NCI-H2227 (cell line): Measurements from ENCODE around the gene CASD1.
A peak's percentile ranks its signal among the peaks of the same experiment; 100 is the strongest.

Experiments
- DNase-seq: peaks from one replicate; lab custom pipeline; 2025; ENCODE audit not compliant: unreplicated experiment; lab: John Stamatoyannopoulos, UW

CASD1 gene

GRCh38 chr7:94509264-94509886 lies at the start of gene CASD1:
Gene CASD1, plus strand, starts transcription at chr7:94509809. Its CDS starts 276 bp downstream, at chr7:94510085.
- DNase-seq = peak; percentile 74

- no peak for DNase-seq
Observed at GRCh38 chr7:94466516-94466915, 43.1 kb upstream of the CASD1 start.

- no peak for DNase-seq
Observed at GRCh38 chr7:94471604-94472003, 38.0 kb upstream of the CASD1 start.

GRCh38 chr7:94472608-94473007 lies 37.0 kb upstream of the CASD1 start:
- no peak for DNase-seq

GRCh38 chr7:94476251-94476840 lies 33.3 kb upstream of the CASD1 start:
- no peak for DNase-seq

GRCh38 chr7:94477878-94478277 lies 31.7 kb upstream of the CASD1 start:
- no peak for DNase-seq

- DNase-seq = no peak
Observed at GRCh38 chr7:94478648-94479214, 30.9 kb upstream of the CASD1 start.

- DNase-seq = no peak
Observed at GRCh38 chr7:94481279-94481678, 28.3 kb upstream of the CASD1 start.

GRCh38 chr7:94482796-94483195 lies 26.8 kb upstream of the CASD1 start:
- DNase-seq = no peak

GRCh38 chr7:94483843-94484242 lies 25.8 kb upstream of the CASD1 start:
- DNase-seq = no peak

- DNase-seq = no peak
Observed at GRCh38 chr7:94486216-94486615, 23.4 kb upstream of the CASD1 start.

GRCh38 chr7:94491410-94491809 lies 18.2 kb upstream of the CASD1 start:
- no peak for DNase-seq

GRCh38 chr7:94492601-94493000 lies 17.0 kb upstream of the CASD1 start:
- DNase-seq = no peak

GRCh38 chr7:94497874-94498670 lies 11.5 kb upstream of the CASD1 start:
- DNase-seq = no peak

- DNase-seq = no peak
Observed at GRCh38 chr7:94498918-94499317, 10.7 kb upstream of the CASD1 start.

- DNase-seq = no peak
Observed at GRCh38 chr7:94507462-94507861, 2.1 kb upstream of the CASD1 start.

GRCh38 chr7:94507962-94508361 lies 1.6 kb upstream of the CASD1 start:
- DNase-seq = no peak

- peak; percentile 80 for DNase-seq
Observed at GRCh38 chr7:94509887-94510581, 425 bp downstream of the CASD1 start.

- DNase-seq = peak; percentile 42
Observed at GRCh38 chr7:94510582-94511496, 1.2 kb downstream of the CASD1 start.

- peak; percentile 22 for DNase-seq
Observed at GRCh38 chr7:94511718-94512117, 2.1 kb downstream of the CASD1 start.
